LNCAP (cell line): ENCODE results near the gene NEMP2.

ENCODE experiments used
- CTCF ChIP-seq: fragments of 450-650 bp; IDR thresholded peaks from 2 replicates; pipeline ENCODE4 v1.5.1; 2017; ENCODE audit warnings: mild to moderate bottlenecking

Gene NEMP2

GRCh38 chr2:190538201-190538600 is 3.7 kb upstream of the NEMP2 start:
- no peak for TF ChIP-seq CTCF

GRCh38 chr2:190537765-190538164 is 3.2 kb upstream of the NEMP2 start:
- TF ChIP-seq CTCF = no peak

- no peak for TF ChIP-seq CTCF
Measured at GRCh38 chr2:190535586-190535985, 1.1 kb upstream of the NEMP2 start.

GRCh38 chr2:190535121-190535439 is 558 bp upstream of the NEMP2 start:
- no peak for TF ChIP-seq CTCF

GRCh38 chr2:190533968-190534309 is 583 bp downstream of the NEMP2 start:
- no peak for TF ChIP-seq CTCF

- no peak for TF ChIP-seq CTCF
Measured at GRCh38 chr2:190533175-190533967, 1.2 kb downstream of the NEMP2 start.

GRCh38 chr2:190532581-190532980 is 1.9 kb downstream of the NEMP2 start:
- no peak for TF ChIP-seq CTCF

- TF ChIP-seq CTCF = no peak
Measured at GRCh38 chr2:190530248-190530900, 4.1 kb downstream of the NEMP2 start.
